ENCODE results near the gene XRCC4.
"Not testable (repeated sequence)": the region's sequence is repeated elsewhere in the genome, so short reads cannot be mapped to it uniquely, and the experiment has no call there.

Gene XRCC4

GRCh38 chr5:83118471-83118870 lies 41.1 kb downstream of the XRCC4 start:
- no peak for DNase-seq

DNA sequence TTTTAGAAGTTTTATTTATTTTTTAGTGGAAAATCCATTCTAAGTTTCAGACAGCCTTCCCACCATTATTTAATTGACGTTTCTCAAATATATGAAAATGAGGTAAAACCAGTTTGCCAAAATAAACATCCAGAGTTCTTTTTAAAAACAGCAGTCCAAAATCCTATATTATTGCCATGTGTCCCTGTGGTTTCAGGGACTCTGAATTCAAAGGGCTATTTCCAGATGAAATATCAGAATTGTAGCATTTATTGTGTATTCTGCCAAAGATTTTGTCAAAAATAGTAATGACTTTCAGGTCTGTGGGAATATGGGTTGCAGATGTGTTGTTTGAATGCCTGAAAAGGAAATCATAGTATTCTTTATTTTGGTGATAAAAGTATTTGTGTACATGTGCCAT lies 41.6 kb downstream of the XRCC4 start:
- no peak for DNase-seq

DNA sequence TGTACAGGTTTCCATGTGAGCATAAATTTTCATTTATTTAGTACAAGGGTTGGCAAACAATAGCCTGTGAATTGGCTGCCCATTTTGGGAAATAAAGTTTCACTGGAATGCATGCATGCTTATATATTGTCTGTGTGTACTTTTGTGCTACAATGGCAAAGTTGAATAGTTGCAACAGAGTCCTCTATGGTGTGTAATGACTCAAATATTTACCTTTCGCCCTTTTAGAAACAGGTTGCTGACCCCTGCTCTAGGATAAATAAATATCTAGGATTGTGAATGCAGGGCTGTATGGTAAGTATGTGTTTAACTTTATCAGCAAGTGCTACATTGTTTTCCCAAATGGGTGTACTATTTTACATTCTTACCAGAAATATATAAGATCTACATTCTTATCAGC lies 47.2 kb downstream of the XRCC4 start:
- DNase-seq: no peak

DNA sequence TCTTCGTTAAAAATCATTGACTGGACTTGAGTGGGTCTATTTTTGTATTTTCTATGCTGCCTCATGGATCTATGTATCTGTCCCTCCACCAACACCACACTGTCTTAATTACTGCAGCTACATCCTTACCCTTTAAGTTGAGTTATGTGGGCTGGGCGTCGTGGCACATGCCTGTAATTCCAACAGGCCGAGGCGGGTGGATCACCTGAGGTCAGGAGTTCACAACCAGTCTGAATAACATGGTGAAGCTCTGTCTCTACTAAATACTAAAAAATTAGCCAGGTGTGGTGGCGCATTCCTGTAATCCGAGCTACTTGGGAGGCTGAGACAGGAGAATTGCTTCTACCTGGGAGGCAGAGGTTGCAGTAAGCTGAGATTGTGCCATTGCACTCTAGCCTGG lies 48.2 kb downstream of the XRCC4 start:
- DNase-seq: no peak

DNA sequence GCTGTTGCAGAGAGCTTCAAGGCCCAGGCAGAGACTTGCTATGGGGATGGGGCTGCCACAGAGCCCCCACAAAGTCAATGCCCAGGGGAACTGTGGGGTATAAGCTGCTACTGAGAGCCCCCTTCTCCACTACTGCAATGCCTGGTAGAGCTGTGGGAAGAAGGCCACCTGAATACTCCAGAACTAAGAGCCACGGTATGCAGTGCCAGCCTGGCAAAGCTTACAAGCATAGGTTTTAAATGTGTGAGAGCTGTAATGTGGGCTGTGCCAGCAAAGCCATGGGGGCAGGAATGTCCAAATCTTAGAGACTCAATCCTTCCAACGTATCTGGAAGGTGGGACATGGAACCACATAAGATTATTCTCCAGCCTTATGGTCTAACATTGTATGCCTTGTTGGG lies 49.2 kb downstream of the XRCC4 start:
- no peak for DNase-seq

GRCh38 chr5:83133797-83134196 lies 56.5 kb downstream of the XRCC4 start:
- DNase-seq: no peak

GRCh38 chr5:83142526-83142925 lies 65.2 kb downstream of the XRCC4 start:
- DNase-seq: no peak

- no peak for DNase-seq
Measured at GRCh38 chr5:83145241-83145640, 67.9 kb downstream of the XRCC4 start.

DNA sequence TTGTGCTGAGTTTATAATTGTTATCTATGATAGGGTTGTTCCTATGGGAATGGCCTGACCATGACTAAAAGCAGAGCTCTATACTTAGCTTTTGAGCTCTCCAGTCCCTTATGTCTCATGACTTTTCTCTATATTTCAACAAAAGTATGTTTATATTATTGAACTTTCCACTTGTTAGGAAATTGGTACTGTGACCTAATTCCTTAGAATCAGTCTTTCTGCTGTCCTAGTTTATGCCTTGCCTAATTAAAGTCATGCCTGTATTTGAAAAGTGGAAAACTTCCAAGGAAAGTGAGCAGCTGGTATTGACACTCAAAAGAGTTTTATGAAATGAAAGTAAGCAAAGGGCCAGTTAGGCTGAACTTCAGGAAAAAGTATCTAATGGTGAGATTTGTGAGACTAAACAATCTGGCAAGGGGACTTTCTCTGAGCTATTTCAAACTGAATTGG lies 68.6 kb downstream of the XRCC4 start:
- no peak for DNase-seq

GRCh38 chr5:83146441-83146840 lies 69.1 kb downstream of the XRCC4 start:
- no peak for DNase-seq

- DNase-seq: no peak
Measured at GRCh38 chr5:83147593-83147992, 70.2 kb downstream of the XRCC4 start.

GRCh38 chr5:83148370-83148769 lies 71.0 kb downstream of the XRCC4 start:
- no peak for DNase-seq

- DNase-seq: peak in 1 of 3 experiments; percentile 27
Measured at GRCh38 chr5:83149671-83150070, 72.3 kb downstream of the XRCC4 start.

- DNase-seq: no peak
Measured at GRCh38 chr5:83151821-83152220, 74.5 kb downstream of the XRCC4 start.

GRCh38 chr5:83152996-83153395 lies 75.6 kb downstream of the XRCC4 start:
- not testable (repeated sequence) for DNase-seq

DNA sequence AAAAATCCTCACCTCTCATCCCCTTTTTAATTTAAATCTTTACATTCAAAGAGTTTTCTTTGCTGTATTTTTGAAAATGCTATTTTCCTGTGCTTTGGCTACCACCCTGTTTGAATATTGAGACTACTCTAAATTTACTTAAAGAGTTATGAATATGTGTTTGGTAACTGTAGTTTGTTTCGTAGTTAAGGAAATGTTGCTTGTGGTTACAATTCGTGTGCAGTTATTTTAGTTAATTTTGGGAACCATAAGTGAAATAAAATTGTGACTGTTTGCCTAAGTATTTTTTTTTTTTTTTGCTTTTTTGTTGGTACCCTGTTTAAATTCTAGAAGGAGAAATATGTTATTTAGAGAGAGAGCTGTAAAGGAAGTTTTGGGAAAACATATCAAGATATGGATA lies 78.7 kb downstream of the XRCC4 start:
- DNase-seq: no peak

DNA sequence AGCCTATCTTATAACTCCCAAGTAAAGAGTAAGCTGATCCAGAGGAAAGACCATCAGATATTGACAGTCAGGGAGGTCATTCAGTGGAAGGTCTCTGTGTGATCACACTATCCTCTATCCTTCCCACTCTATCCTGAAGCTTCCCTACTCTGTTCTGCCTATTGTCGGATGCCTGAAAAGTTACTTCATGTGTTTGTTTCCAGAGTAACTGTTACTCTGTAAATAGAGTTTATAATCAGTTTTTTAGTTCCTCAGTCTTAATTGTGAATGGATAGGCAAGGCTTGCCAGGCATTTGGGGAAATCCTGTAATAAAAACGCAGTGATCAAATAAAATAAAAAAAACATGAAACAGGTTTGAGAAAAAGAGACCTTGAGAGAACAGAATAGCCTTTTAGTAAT lies 79.8 kb downstream of the XRCC4 start:
- DNase-seq: no peak

- no peak for DNase-seq
Measured at GRCh38 chr5:83162601-83163000, 85.3 kb downstream of the XRCC4 start.

DNA sequence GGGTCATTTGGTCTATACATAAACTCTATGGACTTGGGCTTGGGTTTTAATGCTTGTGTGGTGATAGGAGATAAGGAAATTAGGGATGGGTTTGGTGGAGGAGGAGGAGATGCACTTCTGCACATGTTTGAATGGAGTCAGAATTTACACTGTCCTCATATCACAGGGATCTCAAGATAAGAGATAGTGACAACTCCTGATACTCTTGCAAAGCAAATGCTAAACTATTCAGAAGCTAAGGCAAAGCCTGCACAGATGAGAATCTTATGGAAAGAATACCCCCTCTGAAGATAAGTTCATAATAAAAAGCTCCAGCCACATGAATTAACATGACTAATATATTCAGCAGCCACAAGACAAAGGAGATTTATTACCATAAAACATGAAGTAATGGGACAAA lies 90.2 kb downstream of the XRCC4 start:
- no peak for DNase-seq

DNA sequence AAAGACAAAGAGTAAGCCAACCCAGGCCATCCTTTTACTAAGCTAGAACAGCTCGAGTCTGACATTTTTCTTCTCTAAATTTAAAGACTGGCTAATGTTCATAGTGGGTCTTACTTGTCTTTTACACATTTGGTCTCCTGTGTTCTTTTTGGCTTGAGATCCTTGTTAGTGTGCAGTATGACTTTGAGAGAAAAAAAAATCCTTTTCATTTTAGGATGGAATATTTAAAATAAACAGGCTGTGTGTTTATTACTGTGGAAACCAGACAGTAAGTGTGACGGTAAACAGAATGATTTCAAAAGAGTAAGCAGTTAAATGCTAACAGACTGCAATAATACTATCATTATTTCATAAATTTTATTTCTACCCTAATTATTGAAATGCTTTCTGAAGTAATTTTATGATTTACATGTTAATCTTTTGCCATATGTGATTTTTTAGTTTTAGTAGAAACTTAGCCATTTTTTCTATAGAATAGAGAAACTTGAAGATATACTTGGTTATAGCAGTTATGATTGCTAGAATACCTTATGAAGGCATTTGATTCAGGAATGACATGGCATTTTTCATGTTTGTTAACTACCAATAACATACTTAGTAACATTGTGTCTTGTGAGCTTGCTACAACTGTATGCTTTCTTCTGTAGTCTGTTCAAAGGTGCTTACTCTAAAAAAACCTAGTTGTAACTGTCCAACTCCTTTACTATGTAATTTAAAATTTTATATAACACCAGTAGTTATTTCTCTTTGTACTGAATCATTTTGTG lies 92.4 kb downstream of the XRCC4 start:
- no peak for DNase-seq

GRCh38 chr5:83172011-83172410 lies 94.7 kb downstream of the XRCC4 start:
- DNase-seq: no peak

GRCh38 chr5:83172655-83173054 lies 95.3 kb downstream of the XRCC4 start:
- DNase-seq: no peak

GRCh38 chr5:83173826-83174225 lies 96.5 kb downstream of the XRCC4 start:
- DNase-seq: no peak

DNA sequence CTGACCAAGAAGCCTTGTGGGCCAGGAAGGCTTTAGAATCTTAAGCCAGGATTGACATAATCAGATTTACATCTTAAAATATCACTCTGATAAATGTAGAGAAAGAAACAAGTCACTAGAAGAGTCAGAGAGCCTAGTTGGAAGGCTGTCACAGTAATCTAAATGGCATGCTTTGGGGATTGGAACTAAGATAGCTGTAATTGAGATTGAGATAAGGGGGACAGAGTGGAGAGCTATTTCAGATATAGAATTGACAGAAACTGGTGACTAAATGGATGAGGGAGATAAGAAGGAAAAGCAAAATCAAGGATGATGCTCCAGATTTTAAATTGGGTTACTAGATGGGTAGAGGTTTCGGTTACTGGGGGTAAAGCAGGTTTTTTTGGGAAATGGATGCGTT lies 100.5 kb downstream of the XRCC4 start:
- DNase-seq: no peak

DNA sequence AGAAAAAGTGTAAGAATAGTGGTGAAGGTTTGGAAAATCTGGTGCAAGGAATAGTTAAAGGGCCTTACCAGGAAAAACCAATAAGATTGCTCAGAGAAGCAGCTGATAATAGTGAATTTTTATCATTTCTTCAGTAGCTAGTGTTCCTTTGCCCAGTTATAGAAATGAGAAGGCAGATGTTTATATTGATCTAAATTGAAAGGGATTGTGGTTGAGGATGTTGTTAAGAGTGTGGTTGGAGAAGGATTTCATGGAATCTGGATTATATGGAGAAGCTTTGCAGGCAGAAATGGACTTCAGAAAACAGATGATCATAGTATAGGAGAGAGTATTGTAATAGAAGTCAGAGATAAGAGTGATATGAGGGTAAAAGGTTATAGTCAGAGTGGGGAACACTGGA lies 102.6 kb downstream of the XRCC4 start:
- DNase-seq: no peak

Measured in NCI-H1417 (cell line).